Measurements from ENCODE around the gene PTPN1.
"Not testable (repeated sequence)": the region's sequence is repeated elsewhere in the genome, so short reads cannot be mapped to it uniquely, and the experiment has no call there.

The PTPN1 gene

DNA sequence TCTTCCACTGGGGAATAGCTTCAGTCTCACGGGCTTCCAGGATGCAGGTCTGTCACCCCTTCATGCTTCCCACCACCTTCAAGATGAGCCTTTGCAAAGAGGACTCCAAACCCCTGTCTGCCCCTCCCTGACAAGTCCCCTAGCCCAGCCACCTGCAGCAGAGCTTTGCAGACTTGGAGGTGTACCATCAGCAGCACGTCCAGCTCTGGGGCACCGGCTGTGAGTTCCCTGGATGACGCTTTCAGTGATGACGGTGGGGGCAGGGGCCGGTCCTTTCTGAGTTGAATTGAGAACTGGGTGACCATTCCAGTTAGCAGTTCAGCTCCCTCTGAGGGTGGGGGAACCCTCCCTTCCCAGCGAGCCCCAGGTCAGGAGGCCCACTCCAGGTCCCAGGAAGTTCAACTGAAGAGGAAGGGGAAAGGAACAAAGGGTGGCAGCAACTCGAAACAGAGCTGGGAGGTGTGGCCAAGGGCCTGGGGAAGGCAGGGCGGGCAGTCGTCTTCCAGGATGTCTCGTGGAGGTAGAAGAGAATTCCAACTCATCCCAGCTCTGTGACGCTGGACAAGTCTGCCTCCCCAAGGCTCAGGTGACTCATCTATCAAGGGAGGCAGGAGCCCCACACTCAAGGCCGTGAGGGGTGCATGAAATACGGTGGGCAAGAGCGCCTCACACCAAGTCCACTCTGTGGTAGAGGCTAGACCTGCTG, 86.0 kb downstream of the PTPN1 start:
- no peak for DNase-seq

- no peak for DNase-seq
These were observed 86.5 kb downstream of the PTPN1 start for GRCh38 chr20:50596694-50597021.

DNA sequence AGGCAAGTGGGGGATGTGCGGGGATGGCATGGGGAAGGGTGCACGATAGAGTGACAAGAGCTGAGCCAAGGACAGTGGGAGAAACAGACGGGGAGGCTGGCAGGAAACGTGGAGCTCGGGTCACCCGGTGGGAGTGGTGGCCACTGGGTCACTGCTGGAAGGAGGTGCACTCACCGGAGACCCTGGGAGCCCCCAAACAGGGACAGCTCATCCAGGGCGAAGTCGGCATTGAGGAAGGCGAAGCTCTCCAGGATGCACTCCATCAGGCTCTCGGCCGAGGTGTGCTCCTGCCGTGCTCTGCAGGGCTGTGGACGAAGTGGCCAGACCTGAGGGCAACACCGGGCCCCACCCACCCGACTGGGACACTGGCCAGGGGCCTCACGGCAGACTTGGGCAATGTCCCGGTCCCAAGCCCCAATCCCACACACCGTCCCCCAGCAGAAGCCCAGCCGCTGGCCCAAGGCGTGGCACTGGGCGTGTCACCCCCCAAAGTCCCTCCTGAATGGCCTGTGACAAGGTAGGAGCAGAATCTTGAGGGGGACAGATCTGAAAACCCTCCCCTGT, 87.3 kb downstream of the PTPN1 start:
- no peak for DNase-seq

DNA sequence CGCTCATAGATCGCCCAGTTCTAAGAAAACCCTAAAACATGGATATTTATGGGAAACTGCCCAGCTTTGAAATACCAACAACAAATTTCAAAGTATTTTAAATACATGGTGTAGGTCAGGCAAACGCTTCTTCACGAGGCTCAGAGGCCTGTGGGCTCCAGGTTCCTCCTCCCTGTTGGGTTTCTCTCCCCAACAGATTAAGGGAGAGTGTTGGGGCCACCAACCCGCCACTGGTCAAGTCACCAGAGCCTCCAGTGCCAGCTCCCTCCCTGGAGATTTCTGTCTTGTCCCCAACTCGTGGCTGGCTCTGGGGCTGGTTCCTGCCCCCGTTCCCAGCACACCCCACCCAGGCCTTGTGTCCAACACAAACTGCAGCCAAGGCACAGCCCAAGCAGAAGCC, 87.9 kb downstream of the PTPN1 start:
- DNase-seq, result no peak

GRCh38 chr20:50598768-50599167, 88.6 kb downstream of the PTPN1 start:
- DNase-seq, result not testable (repeated sequence)

GRCh38 chr20:50600281-50600895, 90.2 kb downstream of the PTPN1 start:
- DNase-seq, result no peak

DNA sequence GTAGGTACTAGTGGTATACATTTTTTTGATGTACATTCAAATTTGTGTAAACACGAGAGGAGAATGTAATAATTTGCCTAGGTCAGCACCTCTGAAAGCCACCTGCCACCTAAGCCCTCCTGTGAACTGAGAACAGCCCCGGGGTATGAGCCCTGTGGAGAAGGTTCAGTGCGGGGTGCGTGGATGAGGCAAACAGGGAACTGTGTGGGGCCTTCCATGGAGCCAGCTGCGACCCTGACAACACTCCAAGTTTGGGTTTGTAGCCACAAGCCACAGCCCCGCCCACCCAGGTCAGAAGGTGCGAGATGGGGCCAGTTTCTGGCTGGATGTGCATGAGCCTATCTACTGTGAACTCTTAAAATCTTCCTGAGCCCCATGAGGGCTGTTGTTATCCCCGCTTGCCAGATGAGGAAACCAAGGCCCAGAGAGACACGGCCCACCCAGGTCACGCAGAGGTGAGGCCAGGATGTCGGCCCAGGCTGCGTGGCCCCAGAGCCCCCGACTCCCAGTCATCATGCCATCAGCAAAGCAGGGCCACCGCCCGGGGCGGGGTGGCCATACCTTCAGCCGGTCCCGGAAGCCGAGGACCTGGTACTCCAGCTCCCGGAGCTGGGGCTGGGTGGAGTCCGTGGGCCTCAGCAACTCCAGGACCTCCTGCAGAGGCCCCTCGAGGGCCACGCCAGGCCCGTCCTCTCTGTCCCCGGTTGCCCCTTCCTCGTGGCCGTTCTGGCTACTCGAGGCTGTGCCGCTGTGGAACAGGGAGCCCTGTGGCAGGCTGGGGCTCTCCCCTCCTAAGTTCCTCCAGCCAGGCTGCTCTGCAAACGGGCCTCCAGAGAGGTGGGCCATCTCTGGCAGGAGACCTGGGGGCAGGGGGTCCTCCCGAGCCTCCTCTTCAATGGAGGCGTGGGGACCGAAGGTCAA, 91.6 kb downstream of the PTPN1 start:
- DNase-seq, result no peak

DNA sequence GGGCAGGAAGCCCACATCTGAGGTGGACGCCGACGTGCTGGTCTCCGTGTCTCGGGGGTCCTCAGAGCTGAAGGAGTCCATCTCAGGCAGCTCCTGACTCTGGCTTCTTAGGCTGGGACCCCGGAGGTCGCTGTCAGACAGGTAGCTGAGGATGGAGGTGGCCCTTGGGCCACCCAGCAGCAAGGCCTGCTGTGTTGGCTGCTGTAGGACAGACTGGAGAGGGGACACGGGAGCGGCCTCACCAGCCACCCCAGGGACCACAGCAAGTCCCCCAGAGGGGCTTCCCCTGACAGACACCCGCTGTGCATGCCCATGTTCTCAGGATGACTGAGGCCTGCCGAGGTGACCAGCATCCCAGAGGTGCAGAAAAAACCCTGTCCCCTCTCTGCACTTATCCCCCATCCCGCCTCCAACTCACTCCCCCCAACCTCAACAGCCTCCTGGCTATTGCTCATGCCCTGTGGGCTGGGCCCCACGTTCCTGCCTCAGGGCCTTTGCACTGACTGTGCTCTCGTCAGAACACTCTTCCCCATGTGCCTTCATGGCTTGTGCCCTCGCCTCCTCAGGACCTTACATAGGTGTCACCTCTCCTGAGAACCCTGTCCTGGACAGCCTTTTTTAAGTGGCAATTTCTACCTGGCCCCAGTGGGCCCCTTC, 92.4 kb downstream of the PTPN1 start:
- DNase-seq, result no peak

- DNase-seq, result no peak
These were observed 94.3 kb downstream of the PTPN1 start for GRCh38 chr20:50604451-50604850.

- no peak for DNase-seq
These were observed 95.0 kb downstream of the PTPN1 start for GRCh38 chr20:50605136-50605535.

DNA sequence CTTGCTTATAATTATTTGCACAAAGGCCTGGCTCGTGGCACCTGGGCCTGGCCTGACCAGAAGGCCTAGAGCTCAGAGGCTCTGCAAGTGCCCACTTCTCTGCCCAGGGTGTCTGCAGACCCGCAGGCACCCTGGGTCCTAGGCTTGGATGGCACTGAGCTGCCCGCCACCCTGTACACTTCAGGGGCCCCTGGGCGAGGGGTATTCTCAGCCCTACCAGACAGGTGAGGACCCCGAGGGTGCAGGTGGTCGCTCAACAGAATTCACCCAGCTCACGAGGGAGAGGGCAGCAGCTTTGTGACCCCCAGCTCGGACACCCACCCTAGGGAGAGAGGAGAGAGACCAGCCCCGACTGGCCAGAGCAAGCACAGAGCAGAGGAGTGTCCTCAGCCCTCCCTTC, 97.3 kb downstream of the PTPN1 start:
- no peak for DNase-seq

DNA sequence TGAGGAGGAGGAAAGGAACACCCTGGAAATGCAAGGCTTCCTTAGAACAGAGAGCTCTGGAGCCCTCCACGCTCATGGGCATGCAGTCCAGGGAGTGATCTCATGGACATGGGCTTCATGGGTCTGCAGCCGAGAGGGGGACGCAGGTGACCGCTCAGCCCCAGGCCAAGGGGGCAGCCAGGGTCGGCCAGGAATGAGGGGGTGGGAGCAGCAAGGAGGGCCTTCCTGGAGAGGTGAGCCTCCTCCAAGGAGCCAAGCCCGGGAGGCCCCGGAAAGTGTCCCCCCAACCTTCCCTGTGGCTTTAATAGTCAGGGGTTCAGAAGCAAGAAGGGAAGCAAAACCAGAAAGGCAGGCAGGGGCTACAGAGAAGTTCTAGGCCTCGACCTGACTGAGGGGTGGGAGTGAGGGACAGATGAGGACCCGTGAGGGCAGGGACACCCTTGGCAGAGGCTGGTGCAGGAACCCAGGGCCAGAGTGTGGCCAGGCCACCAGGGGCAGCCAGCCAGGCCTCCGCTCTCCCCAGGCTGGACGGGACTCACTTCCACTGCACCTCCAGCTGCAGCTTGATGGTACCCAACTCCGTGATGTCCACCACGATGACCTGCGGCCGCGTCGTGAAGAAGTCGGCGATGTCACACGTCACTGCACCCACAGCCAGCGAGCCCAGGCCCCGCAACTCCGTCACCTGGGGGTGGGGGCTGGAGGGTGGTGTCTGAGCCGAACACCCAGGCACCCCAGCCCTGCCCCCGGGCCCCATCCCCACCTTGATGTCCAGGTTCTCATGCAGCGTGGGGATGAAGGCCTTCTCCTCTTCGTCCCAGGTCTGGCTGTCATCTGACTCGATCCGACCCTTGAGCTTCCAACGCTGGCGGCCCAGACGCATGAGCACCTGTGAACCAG, 97.9 kb downstream of the PTPN1 start:
- no peak for DNase-seq

DNA sequence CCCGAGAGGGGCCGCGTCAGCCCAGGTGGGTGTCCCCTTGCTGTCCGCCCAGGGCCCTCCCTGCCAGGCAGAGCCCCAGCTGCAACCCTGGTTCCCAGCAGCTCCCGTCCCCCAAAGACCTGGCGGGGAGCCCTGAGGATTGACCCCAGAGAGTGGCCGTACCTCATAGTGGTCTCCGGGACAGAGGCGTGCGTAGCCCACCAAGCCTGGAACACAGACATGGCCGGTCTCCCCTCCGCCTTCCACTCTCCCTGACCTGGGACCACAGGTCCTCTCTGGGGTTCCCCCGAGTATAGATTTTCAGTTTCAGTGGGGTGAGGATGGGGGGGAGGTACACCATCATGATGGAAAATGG, 98.5 kb downstream of the PTPN1 start:
- DNase-seq, result no peak

DNA sequence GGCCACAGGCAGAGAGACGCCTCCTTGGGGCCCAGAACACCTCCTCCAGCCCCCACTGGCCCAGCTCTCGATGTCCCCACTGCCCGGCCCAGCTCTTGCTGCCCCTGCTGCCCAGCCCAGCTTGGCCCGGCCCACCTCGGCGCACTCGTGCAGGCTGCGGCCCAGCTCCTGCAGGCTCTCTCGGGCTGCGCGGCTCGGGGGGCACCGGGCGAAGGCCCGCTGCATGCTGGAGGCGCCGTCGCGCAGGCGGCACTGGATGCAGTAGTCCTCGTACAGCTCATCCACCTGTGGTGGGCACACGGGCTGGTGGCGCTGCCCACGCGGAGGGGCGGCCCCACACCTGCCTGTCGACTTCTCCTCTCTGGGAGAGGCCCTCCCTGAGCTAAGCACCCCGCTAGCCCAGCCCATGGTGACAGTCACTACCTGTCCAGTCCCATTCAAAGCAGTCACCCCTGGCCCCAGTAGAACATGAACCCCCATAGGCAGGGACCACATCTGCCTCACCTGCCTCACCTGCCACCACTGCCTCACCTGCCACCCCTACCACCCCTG, 99.3 kb downstream of the PTPN1 start:
- DNase-seq, result no peak

- no peak for DNase-seq
These were observed 100.1 kb downstream of the PTPN1 start for GRCh38 chr20:50610212-50610718.

DNA sequence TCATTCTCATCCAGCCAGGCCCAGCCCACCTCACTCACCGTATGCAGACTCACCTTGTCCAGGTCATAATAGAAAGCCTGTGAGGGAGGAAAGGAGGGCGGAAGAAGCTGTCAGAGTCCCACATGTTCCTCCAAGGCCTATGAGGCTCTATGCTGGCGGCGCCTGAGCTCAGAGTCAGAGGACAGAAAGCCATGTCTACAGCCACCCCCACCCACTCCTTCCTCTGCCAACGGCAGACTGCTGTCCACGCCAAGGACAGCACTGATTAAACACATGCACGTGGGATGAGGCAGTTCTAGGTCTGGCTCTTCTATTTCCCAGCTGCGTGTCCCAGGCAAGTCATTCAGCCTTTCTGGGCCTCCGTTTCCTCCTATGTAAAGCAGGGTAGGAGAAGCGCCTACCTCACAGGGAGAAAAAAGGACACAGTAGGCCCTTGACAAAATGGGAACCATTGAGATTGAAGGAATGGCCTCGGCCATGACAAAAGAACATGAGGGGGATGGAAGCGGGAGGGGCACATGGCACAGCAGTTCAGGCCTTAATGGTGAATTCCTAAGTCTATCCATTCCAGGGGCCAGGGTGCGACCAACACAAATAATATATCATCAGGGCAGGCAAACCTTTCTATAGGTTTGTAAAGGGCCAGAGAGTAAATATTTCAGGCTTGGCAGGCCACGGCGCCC, 101.1 kb downstream of the PTPN1 start:
- DNase-seq, result no peak

DNA sequence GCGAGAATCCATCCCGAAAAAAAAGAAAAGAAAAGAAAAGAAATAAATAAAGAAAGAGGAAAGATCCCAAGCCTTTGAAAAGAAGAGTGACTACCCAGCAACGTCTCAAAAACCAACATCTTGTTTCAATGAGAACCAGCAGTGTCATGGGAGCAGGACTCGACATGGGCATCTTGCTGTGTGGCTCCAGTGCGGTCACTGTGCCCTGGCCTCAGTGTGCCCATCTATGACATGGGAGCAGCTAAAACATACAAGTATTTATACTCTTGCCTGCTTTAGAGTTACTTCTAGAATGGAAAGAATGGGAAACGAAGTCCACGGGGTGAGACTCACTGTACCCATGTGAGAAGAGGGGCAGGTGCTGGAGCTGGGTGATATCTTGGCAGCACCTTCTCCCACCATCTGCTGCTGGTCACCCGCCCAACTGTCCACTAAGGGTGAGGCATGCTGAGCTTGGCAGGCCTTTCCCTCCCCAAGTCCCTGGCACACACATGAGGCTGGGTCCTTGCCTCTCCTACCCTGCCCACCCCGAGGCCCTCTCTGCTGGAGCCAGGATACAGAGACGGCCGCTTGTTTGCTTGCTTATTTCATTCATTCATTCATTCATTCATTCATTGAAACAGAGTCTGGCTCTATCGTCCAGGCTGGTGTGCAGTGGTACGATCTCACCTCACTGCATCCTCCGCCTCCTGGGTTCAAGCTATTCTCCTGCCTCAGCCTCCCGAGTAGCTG, 103.4 kb downstream of the PTPN1 start:
- no peak for DNase-seq

DNA sequence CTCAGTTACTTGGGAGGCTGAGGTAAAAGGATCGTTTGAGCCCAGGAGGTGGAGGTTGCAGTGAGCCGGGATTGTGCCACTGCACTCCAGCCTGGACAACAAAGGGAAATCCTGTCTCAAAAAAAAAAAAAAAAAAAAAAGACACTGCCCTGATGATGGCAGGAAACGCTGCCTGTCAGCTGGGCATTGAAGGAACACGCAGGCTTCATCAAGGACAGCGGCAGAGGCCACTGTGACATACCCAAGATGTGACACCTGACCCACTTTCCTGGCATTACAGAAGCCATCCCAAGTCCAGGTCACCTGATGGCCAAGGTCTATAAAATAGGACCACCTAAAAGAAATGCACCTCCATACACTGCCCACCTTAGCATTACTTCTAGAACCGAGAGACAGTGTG, 105.2 kb downstream of the PTPN1 start:
- DNase-seq, result no peak

DNA sequence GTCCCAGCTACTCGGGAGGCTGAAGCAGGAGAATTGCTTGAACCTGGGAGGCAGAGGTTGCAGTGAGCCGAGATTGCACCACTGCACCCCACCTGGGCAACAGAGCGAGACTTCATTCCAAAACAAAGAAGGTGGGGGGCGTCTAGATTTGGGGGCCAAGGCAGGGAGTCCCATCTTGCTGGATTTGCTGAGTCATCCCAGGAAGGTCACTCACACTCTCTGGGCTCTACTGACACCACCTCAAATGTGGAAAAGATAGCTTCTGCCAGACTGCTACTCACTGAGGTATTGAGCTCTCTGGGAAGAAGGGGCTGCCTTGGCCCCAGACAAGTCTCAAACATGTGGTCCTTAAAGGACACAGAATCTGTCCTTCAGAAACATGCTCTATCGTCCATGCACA, 106.8 kb downstream of the PTPN1 start:
- DNase-seq, result no peak

- DNase-seq, result no peak
These were observed 108.4 kb downstream of the PTPN1 start for GRCh38 chr20:50618537-50618936.
